Activated naive CD8-positive, alpha-beta T cell treated with anti-CD3 and anti-CD28 coated beads, Interleukin-2, amount 50 U/mL, for 16 hours (primary cell): Measurements from ENCODE around the gene EOGT.

Experiments
- DNase-seq: peaks from one replicate; pipeline ENCODE4 v3.0.0-alpha.2; 2020; ENCODE audit warnings: low read depth, low spot score

The EOGT gene

DNA sequence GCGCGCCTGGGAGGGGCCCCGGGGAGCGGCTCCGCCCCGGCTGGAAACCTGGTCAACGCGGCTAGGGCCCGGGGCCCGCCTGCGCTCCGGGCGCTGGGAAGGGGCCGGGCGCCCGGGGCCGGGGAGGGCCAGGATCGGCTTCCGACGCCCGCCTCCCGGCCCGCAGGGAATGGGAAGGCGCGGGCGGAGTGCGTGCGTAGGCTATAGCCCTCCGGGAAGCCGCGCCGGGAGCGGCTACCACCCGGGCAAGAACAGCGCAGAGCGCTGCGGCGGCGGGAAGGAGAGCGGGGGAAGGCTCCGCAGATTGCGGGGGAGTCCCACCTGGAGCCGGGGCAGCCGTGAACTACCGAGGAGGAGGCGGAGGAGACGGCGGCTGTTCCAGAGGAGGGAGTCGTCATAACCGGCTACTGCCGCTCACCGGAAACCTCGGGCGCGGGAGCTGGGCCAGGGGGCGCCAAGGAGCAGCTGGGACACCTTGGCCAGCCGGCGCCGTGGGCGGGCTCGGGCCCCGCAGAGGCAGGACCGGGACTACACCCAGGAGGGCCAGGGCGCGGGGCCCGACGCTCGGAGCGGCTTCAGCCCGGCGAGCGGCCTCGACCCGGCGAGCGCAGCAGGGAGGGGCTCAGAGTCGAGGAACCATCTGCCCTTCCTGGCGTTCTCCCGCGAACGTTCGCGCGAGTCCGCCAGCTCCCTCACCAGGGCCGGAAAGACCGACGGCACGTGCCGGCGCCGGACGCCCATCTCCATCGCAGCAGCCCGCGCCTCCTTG lies at the start of gene EOGT:
EOGT (minus strand) TSS at position 432 of the 769 bp plus-strand sequence. CDS start 3,838 bp downstream, outside the sequence.
- DNase-seq = peak; percentile 39

DNA sequence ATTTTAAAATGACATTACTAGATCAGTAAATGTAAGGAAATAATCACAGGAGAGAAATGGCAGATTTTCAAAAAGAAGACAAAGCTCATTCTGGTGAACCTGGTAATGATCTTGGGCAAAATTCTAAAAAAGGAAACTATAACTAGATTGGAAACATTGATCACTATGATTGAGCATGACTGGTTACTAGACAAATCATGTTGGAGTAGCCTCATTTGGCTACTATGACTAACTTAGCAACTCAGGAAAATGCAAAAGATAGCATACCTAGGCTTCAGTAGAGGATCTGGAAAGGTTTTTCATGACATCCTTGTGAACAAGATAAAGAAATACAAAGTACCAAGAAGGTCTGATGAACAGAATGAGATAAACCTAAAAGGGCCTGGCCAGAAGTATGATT lies 46.2 kb upstream of the EOGT start:
- DNase-seq = no peak

DNA sequence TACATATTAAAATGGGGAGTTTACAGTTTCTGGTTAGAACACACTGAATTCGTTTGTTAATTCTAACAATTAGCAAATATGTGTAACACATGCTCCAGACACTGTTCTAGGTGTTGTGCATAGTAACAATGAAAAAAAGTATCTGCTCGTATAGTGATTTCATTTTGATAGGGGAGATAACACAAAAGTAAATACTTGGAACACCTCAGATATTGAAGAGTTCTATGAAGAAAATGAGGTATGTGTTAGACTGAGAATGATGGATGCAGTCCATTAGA lies 45.4 kb upstream of the EOGT start:
- DNase-seq = no peak

DNA sequence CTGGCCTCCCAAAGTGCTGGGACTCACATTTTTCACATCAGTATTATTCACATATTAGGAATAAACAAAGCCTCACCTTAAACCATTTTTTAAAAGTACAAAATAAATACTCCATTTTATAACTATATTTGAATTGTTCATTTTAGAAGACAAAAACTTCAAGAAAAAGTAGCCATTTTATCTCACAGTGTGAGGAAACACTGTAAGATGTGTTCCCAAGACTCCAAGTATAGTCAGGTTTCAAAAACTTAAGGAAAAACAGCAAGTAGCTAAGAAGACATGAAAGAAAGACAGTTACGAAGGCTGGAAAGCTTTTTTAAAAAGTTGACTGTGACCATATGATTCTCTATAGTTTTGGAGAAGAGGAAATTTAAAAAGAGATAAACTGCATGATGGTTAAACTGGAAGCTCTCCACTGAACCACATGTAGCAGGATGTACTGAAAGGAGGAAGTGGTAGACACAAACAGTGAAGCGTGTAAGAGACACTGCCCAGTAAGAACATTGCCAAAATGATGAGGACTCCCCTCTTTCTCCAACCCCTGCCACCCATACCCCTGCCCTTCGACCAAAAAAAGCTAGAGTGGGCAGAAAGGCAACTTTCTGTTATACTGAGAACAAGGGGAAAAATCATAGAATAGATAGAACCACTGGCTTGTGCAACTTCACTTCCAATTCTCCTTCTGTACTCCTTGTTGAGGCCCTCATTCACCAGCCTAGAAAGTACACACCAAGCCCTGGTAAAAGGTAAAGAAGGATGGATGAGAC lies 44.9 kb upstream of the EOGT start:
- no peak for DNase-seq

DNA sequence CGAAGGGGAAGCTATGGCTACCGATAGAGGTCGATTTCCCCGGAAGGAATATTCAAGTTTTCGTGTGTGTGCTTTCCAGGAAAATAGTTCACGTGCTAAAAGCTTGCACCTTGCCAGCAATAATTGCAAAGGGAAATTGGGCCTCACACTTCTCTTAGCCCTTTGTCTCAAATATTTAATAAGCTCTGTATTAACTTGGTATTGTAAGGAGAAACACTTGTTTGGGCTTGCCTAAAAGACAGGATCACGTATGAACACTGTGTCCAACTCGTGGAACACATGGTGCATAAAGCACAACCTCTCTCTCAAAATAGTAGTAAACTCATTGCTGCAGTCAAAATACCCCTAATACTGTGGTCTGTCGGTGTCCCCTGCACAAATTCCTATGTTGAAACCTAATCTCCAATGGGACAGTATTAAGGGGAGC lies 39.0 kb upstream of the EOGT start:
- no peak for DNase-seq

DNA sequence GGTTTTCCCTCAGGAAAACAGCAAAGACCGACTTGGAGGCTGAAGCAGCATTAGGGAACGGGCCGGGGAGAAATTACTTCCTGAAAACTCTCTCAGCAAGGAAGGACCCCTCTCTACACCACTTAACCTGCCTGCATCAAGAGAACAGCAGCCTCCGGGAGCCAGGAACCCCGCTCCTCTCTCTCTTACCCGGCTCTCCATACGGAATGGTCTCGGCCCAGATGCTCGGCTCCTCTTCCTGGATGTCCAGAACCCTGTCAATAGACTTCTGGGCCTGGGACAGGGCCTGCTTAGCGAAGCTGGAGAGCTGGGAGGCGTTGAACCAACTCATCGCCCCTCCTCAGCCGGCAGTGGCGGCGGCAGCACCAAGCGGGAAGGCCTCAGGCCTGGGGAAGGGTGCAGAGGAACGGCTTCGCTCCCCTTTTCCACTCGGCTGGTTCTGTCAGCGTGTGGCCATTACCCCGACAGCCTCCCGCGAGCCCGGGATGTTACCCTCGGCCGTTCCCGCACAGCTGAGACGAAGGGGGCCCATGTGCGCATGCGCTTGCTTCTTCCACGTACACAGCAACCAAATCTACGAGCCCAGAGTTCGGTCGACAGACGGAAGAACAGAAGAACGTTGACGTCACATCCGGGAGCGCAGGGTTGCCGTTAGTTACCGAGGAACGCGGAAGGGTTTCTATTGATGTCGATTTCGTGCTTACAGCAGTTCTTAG lies 38.4 kb upstream of the EOGT start, which contains the start of gene TMF1:
TMF1 (minus strand) TSS at position 578 of the 716 bp plus-strand sequence; CDS start at position 331, 247 bp downstream.
- peak; percentile 97 for DNase-seq

DNA sequence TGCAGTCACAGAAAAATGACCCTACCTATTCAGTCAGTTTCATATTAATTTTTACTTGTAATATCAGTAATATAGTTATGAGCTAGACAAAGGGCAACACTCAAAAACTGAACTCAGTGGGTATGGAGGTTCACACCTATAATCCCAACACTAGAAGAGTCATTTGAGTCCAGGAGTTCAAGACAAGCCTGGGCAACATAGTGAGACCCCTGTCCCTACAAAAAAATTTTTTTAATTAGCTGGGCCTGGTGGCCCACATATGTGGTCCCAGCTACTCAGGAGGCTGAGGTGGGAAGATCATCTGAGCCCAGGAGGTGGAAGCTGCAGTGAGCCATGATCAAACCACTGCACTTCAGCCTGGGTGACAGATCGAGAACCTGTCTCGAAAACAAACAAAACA lies 35.5 kb upstream of the EOGT start:
- no peak for DNase-seq

DNA sequence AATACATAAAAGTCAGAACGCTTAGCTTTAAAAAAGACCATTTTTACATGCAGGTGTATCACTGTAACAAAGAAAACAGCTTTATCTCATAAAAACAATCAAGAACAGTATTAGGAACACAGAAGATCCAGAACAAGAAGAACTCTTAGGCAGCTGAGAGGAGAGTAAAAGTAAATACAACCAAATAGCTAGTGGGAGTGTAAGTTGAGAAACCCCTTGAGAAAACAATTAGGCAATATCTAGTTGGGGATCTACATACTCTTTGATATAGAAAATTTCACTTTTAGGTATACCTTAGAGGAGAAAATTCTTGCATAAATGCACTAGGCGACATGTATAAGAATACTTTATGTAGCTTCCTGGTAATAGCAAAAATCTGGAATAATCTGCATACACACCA lies 31.1 kb upstream of the EOGT start:
- no peak for DNase-seq

DNA sequence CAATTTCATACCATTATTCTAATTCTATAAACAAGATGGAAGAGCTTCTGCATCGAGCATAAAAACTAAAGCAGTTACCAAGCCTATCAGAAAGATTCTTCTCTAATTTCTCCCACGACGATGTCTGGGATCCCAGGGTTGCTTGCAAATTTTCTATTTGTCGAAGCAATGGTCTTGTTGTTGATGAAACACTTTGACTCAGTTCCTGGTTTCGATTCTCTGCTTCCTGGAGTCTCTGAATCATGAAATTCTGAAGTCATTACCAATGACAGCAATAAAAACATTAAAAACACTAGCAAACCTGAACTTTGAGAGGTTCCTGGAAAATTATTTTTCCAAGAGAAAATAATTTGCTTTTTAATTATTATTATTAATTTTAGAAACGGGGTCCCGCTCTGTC lies 20.0 kb upstream of the EOGT start:
- DNase-seq = no peak

DNA sequence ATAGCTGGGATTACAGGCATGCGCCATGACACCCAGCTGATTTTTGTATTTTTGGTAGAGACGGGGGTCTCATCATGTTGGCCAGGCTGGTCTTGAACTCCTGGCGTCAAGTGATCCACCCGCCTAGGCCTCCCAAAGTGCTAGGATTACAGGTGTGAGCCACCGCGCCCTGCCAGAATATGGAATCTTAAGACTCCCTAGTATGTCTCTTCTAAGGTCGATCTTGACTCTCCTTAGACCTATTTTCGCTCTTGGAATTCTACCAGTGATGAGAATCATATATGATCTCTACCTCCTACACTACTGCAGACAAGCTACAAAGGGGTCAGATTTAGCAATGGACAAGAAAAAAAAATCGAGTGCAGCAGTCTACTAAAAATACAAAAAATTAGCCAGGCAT lies 19.3 kb upstream of the EOGT start:
- no peak for DNase-seq

DNA sequence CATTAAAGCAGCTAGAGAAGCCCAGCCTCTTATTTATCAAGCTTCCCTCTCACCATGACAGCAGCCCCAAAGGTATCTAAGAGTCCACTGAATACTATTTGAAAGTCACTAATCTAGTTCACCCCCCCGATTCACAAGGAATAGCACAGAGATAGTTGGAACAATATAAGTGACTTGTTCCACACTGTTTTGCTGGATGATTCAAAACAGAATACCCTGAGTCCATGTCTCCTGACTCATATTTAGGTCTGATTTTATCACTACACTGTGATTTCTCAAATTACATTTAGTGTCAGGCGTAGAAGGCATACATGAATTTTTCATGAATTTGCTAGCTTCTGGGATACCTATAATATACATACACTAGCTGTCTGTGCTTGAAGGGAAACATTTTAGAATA lies 18.7 kb upstream of the EOGT start:
- no peak for DNase-seq

DNA sequence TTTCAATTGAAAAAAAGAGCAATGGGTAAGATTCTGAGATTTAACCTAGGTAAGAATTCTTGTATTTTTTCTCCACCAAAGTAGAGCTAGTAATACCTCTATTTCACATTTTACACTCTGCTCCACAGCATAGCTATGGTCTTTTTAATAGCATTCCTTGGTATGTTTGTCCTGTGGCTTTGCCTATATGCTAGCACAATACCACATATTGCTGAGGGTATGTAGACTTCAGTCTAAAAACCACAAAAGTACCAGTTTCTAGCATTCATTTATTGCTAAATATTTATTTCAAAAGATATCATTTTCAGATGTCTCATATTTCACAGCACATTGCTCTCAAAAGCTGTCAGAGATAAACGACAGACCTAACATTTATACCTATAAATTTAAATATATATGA lies 18.2 kb upstream of the EOGT start:
- no peak for DNase-seq

DNA sequence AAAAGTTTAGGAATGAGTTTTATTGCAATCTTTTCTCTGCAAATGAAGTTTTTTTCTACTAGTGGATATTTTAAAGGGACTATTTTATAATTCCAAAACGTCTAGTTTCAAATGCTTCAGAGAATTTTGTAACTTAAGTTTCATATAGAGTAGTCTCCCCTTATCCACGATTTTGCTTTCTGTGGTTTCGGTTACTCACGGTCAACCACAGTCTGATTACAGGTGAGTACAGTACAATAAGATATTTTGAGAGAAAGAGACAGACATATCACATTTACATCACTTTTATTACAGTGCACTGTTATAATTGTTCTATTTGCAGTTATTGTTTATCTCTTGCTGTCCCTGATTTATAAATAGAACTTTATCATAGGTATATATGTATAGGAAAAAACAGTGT lies 7.4 kb upstream of the EOGT start:
- DNase-seq = no peak

DNA sequence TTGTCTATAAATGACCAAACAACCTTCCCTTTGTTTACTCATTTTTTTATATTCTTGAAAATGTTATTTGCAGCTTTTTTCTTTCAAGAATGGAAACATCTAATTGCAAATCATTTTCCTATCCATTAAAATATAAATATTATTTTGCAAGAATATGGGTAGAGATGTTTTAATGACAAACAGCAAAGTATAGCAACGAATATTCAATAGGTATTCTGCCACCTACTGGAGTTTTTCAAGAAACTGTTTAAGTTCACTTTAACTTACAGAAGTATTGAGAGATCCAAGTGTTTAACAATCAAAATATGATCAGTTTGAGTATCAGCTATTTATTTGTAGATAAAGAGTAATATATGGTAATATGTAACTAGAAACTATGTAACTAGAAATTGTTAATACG lies 6.9 kb upstream of the EOGT start:
- DNase-seq = no peak

DNA sequence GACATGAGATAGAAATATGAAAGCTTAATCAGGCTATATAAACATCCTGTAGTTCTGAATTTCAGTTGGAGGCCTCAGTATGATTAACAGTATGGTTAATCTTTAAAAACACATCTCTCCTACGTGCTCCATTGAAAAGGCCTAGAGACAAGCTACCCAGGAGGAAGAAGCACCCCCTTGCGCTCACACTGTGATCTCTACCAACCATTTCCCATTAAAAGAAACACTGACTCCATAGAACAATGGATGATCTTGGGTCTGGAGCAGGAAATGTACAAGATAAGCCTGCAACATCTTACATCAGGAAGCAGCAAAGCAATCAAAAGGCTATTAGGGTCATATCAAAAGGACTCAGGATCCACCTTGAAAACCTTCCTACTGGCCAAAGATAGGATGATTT lies 3.4 kb upstream of the EOGT start:
- no peak for DNase-seq

DNA sequence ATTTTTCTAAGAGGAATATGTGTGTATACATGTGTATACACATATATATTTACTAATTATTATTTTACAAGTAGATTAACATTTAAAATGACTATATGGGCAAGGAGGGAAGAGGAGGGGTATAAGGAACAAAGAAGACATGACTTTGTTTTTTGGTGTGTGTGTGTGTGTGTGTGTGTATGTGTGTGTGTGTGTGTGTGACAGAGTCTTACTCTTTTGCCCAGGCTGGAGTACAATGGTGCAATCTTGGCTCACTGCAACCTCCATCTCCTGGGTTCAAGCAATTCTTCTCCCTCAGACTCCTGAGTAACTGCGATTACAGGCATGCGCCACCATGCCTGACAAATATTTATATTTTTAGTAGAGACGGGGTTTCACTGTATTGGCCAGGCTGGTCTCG lies 2.6 kb upstream of the EOGT start:
- DNase-seq = no peak

DNA sequence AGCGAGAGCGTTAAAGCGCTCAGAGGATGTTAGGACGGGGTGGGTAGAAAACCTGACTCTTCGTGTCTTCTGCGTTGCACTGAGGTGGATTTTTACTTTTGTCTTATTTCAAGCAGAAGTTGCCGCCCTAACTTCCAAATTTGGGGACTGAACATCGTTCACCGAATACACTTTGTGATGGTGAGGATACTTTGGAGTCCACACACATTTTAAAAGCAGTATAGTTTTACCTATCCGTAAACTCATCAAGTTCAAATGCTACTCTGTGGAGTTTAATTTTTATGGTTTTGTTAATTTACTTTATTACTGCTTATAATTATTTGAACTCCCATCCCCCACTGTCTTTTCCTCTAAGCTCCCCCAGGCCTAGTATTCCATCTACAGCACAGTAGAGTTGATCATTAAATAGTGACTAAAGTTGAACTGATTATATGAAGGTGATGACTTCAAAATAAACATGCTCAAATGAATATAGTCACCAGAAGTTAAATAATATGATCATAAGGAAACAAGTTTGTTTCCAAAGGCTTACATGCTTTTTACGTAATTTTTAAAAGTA lies 617 bp upstream of the EOGT start:
- no peak for DNase-seq

DNA sequence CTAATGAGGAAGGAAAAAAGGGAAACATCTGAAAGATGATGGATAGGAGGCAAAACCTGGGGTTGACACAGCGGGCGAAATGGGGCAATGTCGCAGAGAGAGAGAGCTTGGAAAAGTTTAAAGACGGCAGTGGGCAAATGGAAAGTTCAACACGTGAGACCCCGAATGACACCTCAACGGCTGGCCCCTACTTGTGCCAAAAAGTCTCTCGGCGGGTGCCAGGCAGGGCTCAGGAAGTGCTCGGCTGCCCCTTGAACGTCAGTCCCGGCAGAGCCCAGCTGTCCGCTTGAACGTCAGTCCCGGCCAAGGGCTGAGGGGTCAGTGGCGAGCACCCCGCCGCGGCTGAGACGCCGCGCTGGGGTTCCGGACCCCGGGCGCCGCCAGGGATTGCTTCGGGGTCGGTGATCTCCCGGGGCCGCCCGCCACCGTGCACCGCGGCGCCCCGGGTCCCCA lies 658 bp downstream of the EOGT start:
- DNase-seq = no peak

DNA sequence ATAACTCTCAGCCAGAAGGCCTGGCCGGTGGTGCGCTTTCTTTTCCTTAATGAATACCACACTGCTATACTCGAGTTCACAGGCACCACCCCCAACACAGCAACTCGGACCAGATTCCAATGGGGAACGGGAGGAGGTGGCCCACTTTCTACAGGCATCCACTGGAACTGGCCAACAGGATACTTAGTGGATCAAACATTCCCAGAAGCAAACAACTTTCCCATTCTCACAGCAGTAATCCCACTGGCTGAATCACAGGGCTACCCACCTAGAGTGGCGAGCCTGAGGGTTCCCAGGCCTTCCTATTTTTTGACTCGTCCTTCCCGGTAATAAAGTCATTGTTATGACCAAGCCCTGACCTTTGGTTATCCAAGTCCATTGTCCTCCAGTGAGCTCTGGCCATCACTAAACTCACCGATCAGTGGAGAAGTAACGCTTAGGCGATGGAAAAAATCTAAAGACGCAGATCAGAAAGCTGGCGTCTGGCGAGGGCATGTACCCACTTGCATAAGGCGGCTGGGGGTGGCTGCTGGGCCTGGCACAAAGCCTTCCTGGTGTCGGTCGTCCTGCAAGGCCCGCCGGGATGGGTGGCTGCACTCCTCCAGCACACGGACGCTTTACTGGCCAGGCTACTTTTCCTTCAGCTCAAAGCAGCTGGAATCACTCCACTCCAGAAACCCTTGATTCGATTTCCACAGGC lies 1.2 kb downstream of the EOGT start:
- DNase-seq = no peak

DNA sequence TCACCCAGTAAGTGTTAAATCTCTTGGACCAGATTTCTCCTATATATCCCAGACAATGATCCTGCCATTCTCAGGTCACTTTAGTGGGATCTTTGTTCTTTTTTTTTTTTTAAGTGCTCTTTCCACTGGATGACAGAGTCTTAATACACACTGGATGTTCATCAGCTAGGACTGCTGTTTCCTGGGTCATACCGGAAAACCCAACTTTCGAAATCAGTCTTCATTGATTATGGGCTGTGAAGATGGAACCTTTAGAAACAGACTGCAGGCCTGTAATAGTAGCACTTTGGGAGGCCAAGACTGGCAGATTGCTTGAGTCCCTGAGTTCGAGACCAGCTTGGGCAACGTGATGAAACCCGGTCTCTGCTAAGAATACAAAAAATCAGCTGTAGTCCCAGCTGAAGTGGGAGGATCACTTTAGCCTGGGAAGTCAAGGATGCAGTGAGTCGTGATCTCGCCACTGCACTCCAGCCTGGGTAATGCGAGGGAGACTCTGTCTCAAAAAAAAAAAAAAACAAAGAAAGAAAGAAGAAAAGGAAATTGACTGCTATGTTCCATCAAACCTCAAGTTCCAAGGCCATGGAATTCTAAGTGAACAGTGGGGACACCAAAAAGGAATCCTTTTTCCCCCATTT lies 2.3 kb downstream of the EOGT start:
- DNase-seq = no peak
